Keratinocyte (primary cell): ENCODE data around the gene CUX1.

ENCODE experiments used
- EZH2 ChIP-seq: IDR thresholded peaks from one replicate; pipeline ENCODE4 v1.6.1; 2012; ENCODE audit warnings: inconsistent platforms, mild to moderate bottlenecking, low read length, moderate library complexity
- TF ChIP-seq, protein P1 (sequence below), 3 experiments: IDR thresholded peaks in 1 of 3; conservative IDR thresholded peaks in 1 of 3; optimal IDR thresholded peaks in 1 of 3; 2 replicates in 2 of 3; 3 replicates in 1 of 3; pipeline versions ENCODE3 to v1.5.1; 2011; ENCODE audit warnings: low read length in 3 of 3, mild to moderate bottlenecking in 3 of 3, moderate library complexity in 2 of 3, control low read depth in 1 of 3, inconsistent platforms in 1 of 3; ENCODE audit not compliant: insufficient read depth in 2 of 3; ENCODE audit errors: extremely low read depth in 1 of 3

- TF ChIP-seq, protein P1, sequence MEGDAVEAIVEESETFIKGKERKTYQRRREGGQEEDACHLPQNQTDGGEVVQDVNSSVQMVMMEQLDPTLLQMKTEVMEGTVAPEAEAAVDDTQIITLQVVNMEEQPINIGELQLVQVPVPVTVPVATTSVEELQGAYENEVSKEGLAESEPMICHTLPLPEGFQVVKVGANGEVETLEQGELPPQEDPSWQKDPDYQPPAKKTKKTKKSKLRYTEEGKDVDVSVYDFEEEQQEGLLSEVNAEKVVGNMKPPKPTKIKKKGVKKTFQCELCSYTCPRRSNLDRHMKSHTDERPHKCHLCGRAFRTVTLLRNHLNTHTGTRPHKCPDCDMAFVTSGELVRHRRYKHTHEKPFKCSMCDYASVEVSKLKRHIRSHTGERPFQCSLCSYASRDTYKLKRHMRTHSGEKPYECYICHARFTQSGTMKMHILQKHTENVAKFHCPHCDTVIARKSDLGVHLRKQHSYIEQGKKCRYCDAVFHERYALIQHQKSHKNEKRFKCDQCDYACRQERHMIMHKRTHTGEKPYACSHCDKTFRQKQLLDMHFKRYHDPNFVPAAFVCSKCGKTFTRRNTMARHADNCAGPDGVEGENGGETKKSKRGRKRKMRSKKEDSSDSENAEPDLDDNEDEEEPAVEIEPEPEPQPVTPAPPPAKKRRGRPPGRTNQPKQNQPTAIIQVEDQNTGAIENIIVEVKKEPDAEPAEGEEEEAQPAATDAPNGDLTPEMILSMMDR (optimal IDR thresholded peaks at IDR 0.05 in 1 of 3, IDR thresholded peaks at IDR 0.05 in 1 of 3, conservative IDR thresholded peaks at IDR 0.05 in 1 of 3; ENCODE audit: extremely low read depth in 1 of 3, insufficient read depth in 2 of 3, low read length in 3 of 3): no peak
- no peak for TF ChIP-seq EZH2
Measured at GRCh38 chr7:101972627-101973026, 155.2 kb downstream of the CUX1 start.
